Measurements from ENCODE around the gene TEPSIN.
A peak's percentile ranks its signal among the peaks of the same experiment; 100 is the strongest.
"Not testable (repeated sequence)": the region's sequence is repeated elsewhere in the genome, so short reads cannot be mapped to it uniquely, and the experiment has no call there.

TEPSIN gene

GRCh38 chr17:81227630-81228029, 11.2 kb downstream of the TEPSIN start:
- H3K27me3 Mint-ChIP-seq, H3K9me3 Mint-ChIP-seq, ATAC-seq: not testable (repeated sequence)
- peaks cover 25% of the 10 kb centered on the region for H3K36me3 Mint-ChIP-seq
- H3K4me3 Mint-ChIP-seq, result peak overlapping the region; percentile 2
- H3K4me1 Mint-ChIP-seq, result peaks cover 47% of the 10 kb centered on the region
- peak overlapping the region; percentile 80 for H3K27ac Mint-ChIP-seq

GRCh38 chr17:81223762-81224130, 15.1 kb downstream of the TEPSIN start:
- H3K27ac Mint-ChIP-seq, result peak overlapping the region; percentile 94
- peaks cover 2% of the 10 kb centered on the region for H3K9me3 Mint-ChIP-seq
- no peak for ATAC-seq
- H3K36me3 Mint-ChIP-seq, result peaks cover 19% of the 10 kb centered on the region
- H3K27me3 Mint-ChIP-seq, result no peaks in the 10 kb centered on the region
- H3K4me3 Mint-ChIP-seq, result peak overlapping the region; percentile 89
- H3K4me1 Mint-ChIP-seq, result peaks cover 36% of the 10 kb centered on the region

GRCh38 chr17:81222906-81223761, 15.7 kb downstream of the TEPSIN start, which contains the start of gene CEP131:
TSS of gene CEP131 (minus strand) at chr17:81222965. CDS start at chr17:81220056, 2,909 bp downstream.
- ATAC-seq, result peak; percentile 97
- Mint-ChIP-seq H3K27me3 (no peaks in the 10 kb centered on the region), H3K4me1 (peaks cover 29% of the 10 kb centered on the region), H3K36me3 (peaks cover 19% of the 10 kb centered on the region), H3K27ac (peak within 1 kb of the TSS; percentile 94), H3K4me3 (peak within 1 kb of the TSS; percentile 89), H3K9me3 (peaks cover 2% of the 10 kb centered on the region)

- peaks cover 17% of the 10 kb centered on the region for H3K36me3 Mint-ChIP-seq
- H3K4me1 Mint-ChIP-seq, result peaks cover 24% of the 10 kb centered on the region
These were observed 16.3 kb downstream of the TEPSIN start for GRCh38 chr17:81222620-81222905.

GRCh38 chr17:81221842-81222619, 16.8 kb downstream of the TEPSIN start:
- ATAC-seq, result no peak
- peaks cover 19% of the 10 kb centered on the region for H3K36me3 Mint-ChIP-seq

More at GRCh38 chr17:81222620-81222905, 16.3 kb downstream of the TEPSIN start:
- peak overlapping the region; percentile 89 for H3K4me3 Mint-ChIP-seq
- peaks cover under 1% of the 10 kb centered on the region for H3K9me3 Mint-ChIP-seq
- peak; percentile 0 for ATAC-seq
- no peaks in the 10 kb centered on the region for H3K27me3 Mint-ChIP-seq
- H3K27ac Mint-ChIP-seq, result peak overlapping the region; percentile 94

GRCh38 chr17:81221371-81221841, 17.4 kb downstream of the TEPSIN start:
- no peak overlapping the region for H3K27ac Mint-ChIP-seq
- H3K9me3 Mint-ChIP-seq, result no peaks in the 10 kb centered on the region
- H3K4me1 Mint-ChIP-seq, result peaks cover 27% of the 10 kb centered on the region
- peaks cover 25% of the 10 kb centered on the region for H3K36me3 Mint-ChIP-seq
- ATAC-seq, result no peak
- peak overlapping the region; percentile 89 for H3K4me3 Mint-ChIP-seq
- H3K27me3 Mint-ChIP-seq, result no peaks in the 10 kb centered on the region

More at GRCh38 chr17:81221842-81222619, 16.8 kb downstream of the TEPSIN start:
- peak overlapping the region; percentile 89 for H3K4me3 Mint-ChIP-seq
- peaks cover 23% of the 10 kb centered on the region for H3K4me1 Mint-ChIP-seq
- H3K27me3 Mint-ChIP-seq, result no peaks in the 10 kb centered on the region
- no peak overlapping the region for H3K27ac Mint-ChIP-seq
- no peaks in the 10 kb centered on the region for H3K9me3 Mint-ChIP-seq

- Mint-ChIP-seq H3K9me3 (no peaks in the 10 kb centered on the region), H3K4me3 (no peak overlapping the region), H3K27ac (no peak overlapping the region), H3K36me3 (peaks cover 25% of the 10 kb centered on the region), H3K27me3 (no peaks in the 10 kb centered on the region), H3K4me1 (peaks cover 27% of the 10 kb centered on the region)
- ATAC-seq, result no peak
These were observed 19.2 kb downstream of the TEPSIN start for GRCh38 chr17:81219476-81220180.

- no peak overlapping the region for H3K27ac Mint-ChIP-seq
- no peak overlapping the region for H3K4me3 Mint-ChIP-seq
- no peaks in the 10 kb centered on the region for H3K27me3 Mint-ChIP-seq
- ATAC-seq, result no peak
- H3K36me3 Mint-ChIP-seq, result peaks cover 25% of the 10 kb centered on the region
- no peaks in the 10 kb centered on the region for H3K9me3 Mint-ChIP-seq
- peaks cover 26% of the 10 kb centered on the region for H3K4me1 Mint-ChIP-seq
These were observed 19.9 kb downstream of the TEPSIN start for GRCh38 chr17:81218991-81219390.

GRCh38 chr17:81218459-81218858, 20.4 kb downstream of the TEPSIN start:
- H3K4me1 Mint-ChIP-seq, result peaks cover 21% of the 10 kb centered on the region
- H3K9me3 Mint-ChIP-seq, result no peaks in the 10 kb centered on the region
- no peak overlapping the region for H3K27ac Mint-ChIP-seq
- ATAC-seq, result no peak
- no peak overlapping the region for H3K4me3 Mint-ChIP-seq
- H3K36me3 Mint-ChIP-seq, result peaks cover 25% of the 10 kb centered on the region
- H3K27me3 Mint-ChIP-seq, result no peaks in the 10 kb centered on the region

- Mint-ChIP-seq H3K9me3 (no peaks in the 10 kb centered on the region), H3K36me3 (peaks cover 25% of the 10 kb centered on the region), H3K27ac (no peak overlapping the region), H3K4me3 (no peak overlapping the region), H3K4me1 (peaks cover 23% of the 10 kb centered on the region), H3K27me3 (no peaks in the 10 kb centered on the region)
- no peak for ATAC-seq
These were observed 21.4 kb downstream of the TEPSIN start for GRCh38 chr17:81217491-81217890.

- no peak for ATAC-seq
- no peak overlapping the region for H3K4me3 Mint-ChIP-seq
- no peaks in the 10 kb centered on the region for H3K9me3 Mint-ChIP-seq
- peaks cover 14% of the 10 kb centered on the region for H3K36me3 Mint-ChIP-seq
- peaks cover 25% of the 10 kb centered on the region for H3K4me1 Mint-ChIP-seq
- no peak overlapping the region for H3K27ac Mint-ChIP-seq
- H3K27me3 Mint-ChIP-seq, result no peaks in the 10 kb centered on the region
These were observed 24.9 kb downstream of the TEPSIN start for GRCh38 chr17:81213978-81214377.

GRCh38 chr17:81212365-81212764, 26.5 kb downstream of the TEPSIN start:
- H3K27ac Mint-ChIP-seq, result no peak overlapping the region
- H3K4me1 Mint-ChIP-seq, result peaks cover 31% of the 10 kb centered on the region
- H3K27me3 Mint-ChIP-seq, result no peaks in the 10 kb centered on the region
- ATAC-seq, result peak; percentile 49
- peaks cover 9% of the 10 kb centered on the region for H3K36me3 Mint-ChIP-seq
- H3K4me3 Mint-ChIP-seq, result no peak overlapping the region
- H3K9me3 Mint-ChIP-seq, result no peaks in the 10 kb centered on the region

GRCh38 chr17:81210868-81211267, 28.0 kb downstream of the TEPSIN start:
- ATAC-seq, result no peak
- Mint-ChIP-seq H3K36me3 (peaks cover 8% of the 10 kb centered on the region), H3K27ac (peak overlapping the region; percentile 17), H3K4me1 (peaks cover 26% of the 10 kb centered on the region), H3K9me3 (no peaks in the 10 kb centered on the region), H3K4me3 (no peak overlapping the region), H3K27me3 (no peaks in the 10 kb centered on the region)

GRCh38 chr17:81210466-81210865, 28.4 kb downstream of the TEPSIN start:
- H3K9me3 Mint-ChIP-seq, result no peaks in the 10 kb centered on the region
- H3K4me1 Mint-ChIP-seq, result peaks cover 26% of the 10 kb centered on the region
- H3K36me3 Mint-ChIP-seq, result peaks cover 10% of the 10 kb centered on the region
- H3K27ac Mint-ChIP-seq, result peak overlapping the region; percentile 17
- no peak for ATAC-seq
- no peak overlapping the region for H3K4me3 Mint-ChIP-seq
- H3K27me3 Mint-ChIP-seq, result no peaks in the 10 kb centered on the region

- H3K4me1 Mint-ChIP-seq, result peaks cover 26% of the 10 kb centered on the region
- ATAC-seq, result no peak
- H3K36me3 Mint-ChIP-seq, result peaks cover 18% of the 10 kb centered on the region
- no peak overlapping the region for H3K27ac Mint-ChIP-seq
- H3K4me3 Mint-ChIP-seq, result no peak overlapping the region
- H3K27me3 Mint-ChIP-seq, result no peaks in the 10 kb centered on the region
- H3K9me3 Mint-ChIP-seq, result no peaks in the 10 kb centered on the region
These were observed 29.7 kb downstream of the TEPSIN start for GRCh38 chr17:81209141-81209540.
